PFSK-1 (cell line): ENCODE measurements around the gene CES3.

ENCODE experiments used
- FOXP2 ChIP-seq: optimal IDR thresholded peaks from 2 replicates; pipeline ENCODE3; 2011; ENCODE audit warnings: borderline replicate concordance, control low read depth, inconsistent platforms; ENCODE audit not compliant: insufficient read depth; ENCODE audit errors: extremely low read length, extremely low read depth
- POLR2AphosphoS5 ChIP-seq: IDR thresholded peaks from 2 replicates; pipeline ENCODE4 v1.6.1; 2012; ENCODE audit warnings: low read depth, mild to moderate bottlenecking, control low read depth, low read length, moderate library complexity
- REST ChIP-seq, 2 experiments: IDR thresholded peaks; 2 replicates each; pipeline versions ENCODE4 v1.6.1 to v1.8.0; 2011 to 2012; ENCODE audit warnings: low read depth in 2 of 2, low read length in 2 of 2, control low read depth in 1 of 2, inconsistent platforms in 1 of 2, mild to moderate bottlenecking in 1 of 2, moderate library complexity in 1 of 2; ENCODE audit not compliant: insufficient read depth in 1 of 2
- SIN3A ChIP-seq: IDR thresholded peaks from 2 replicates; pipeline ENCODE4 v1.6.1; 2012; ENCODE audit warnings: mild to moderate bottlenecking, low read length, moderate library complexity, borderline replicate concordance; ENCODE audit not compliant: insufficient read depth
- TAF1 ChIP-seq: IDR thresholded peaks from 2 replicates; pipeline ENCODE4 v1.6.1; 2012; ENCODE audit warnings: low read length, control low read depth, borderline replicate concordance; ENCODE audit not compliant: insufficient read depth

- TF ChIP-seq POLR2AphosphoS5 (no peak), TAF1 (no peak), REST (IDR thresholded peaks at IDR 0.05; ENCODE audit: insufficient read depth in 1 of 2, low read depth in 2 of 2, low read length in 2 of 2) (no peak), SIN3A (no peak), FOXP2 (no peak)
Measured at GRCh38 chr16:66960270-66960669, 796 bp upstream of the CES3 start.
